H1 (cell line): ENCODE measurements around the gene PRMT1. TPM values are rescaled to one million over a fixed set of nuclear protein-coding genes. Genes with fewer than 3 reads are reported as not detected.

Experiments used
- CTCF ChIA-PET: fragments of 300-600 bp; sonication (Branson Sonifier 250); formaldehyde crosslinking; loops from one replicate; lab custom pipeline; 2021; ENCODE audit not compliant: partially characterized antibody; lab: Charles Lee
- POLR2A ChIA-PET: fragments of 300-600 bp; sonication (Branson Sonifier 250); formaldehyde crosslinking; loops from one replicate; lab custom pipeline; 2021; ENCODE audit warnings: inconsistent platforms; ENCODE audit not compliant: partially characterized antibody; lab: Charles Lee
- DNase-seq, 2 experiments: peaks; one replicate each; pipeline versions ENCODE4 v3.0.0 to v3.0.0-alpha.2; 2010 to 2022; ENCODE audit warnings: low spot score in 2 of 2, low read depth in 1 of 2, mixed read lengths in 1 of 2
- FAIRE-seq: peaks from 2 replicates; lab custom pipeline; 2011; peaks lifted over from hg19 to GRCh38; lab: Jason Lieb, UNC
- H2AFZ ChIP-seq: 2 replicates; pipeline ENCODE4 v1.8.1; 2012; ENCODE audit warnings: low read length, inconsistent platforms
- H2AK5ac ChIP-seq: 2 replicates; pipeline ENCODE4 v1.6.1; 2013; ENCODE audit warnings: low read depth, low read length
- H2BK120ac ChIP-seq: replicated peaks from 2 replicates; pipeline ENCODE3; 2013; ENCODE audit warnings: low read depth, low read length, inconsistent platforms
- H2BK12ac ChIP-seq: 2 replicates; pipeline ENCODE4 v1.6.1; 2013; ENCODE audit warnings: low read depth, low read length
- H2BK15ac ChIP-seq: 2 replicates; pipeline ENCODE4 v1.6.1; 2013; ENCODE audit warnings: low read length
- H2BK20ac ChIP-seq: 2 replicates; pipeline ENCODE4 v1.6.1; 2013; ENCODE audit warnings: low read length
- H2BK5ac ChIP-seq: 2 replicates; pipeline ENCODE4 v1.6.1; 2013; ENCODE audit warnings: low read depth, low read length
- H3K14ac ChIP-seq: 2 replicates; pipeline ENCODE4 v1.6.1; 2013; ENCODE audit warnings: inconsistent platforms; ENCODE audit not compliant: insufficient read length
- H3K18ac ChIP-seq: 2 replicates; pipeline ENCODE4 v1.6.1; 2013; ENCODE audit warnings: low read length; ENCODE audit errors: extremely low read depth
- H3K23ac ChIP-seq: 2 replicates; pipeline ENCODE4 v1.6.1; 2013; ENCODE audit warnings: inconsistent platforms; ENCODE audit not compliant: insufficient read length
- H3K23me2 ChIP-seq: 2 replicates; pipeline ENCODE4 v1.6.1; 2013; ENCODE audit warnings: low read depth, low read length
- H3K27ac ChIP-seq: 2 replicates; pipeline ENCODE4 v1.6.1; 2011; ENCODE audit warnings: low read depth, low read length, inconsistent platforms
- H3K27me3 ChIP-seq, 4 experiments: replicated peaks in 1 of 4; 1 replicate in 1 of 4; 2 replicates in 3 of 4; pipeline versions ENCODE4 v1.6.1 to v1.8.1; 2011 to 2013; ENCODE audit warnings: low read length in 3 of 4, mild to moderate bottlenecking in 3 of 4, inconsistent platforms in 2 of 4, mixed read lengths in 2 of 4, moderate library complexity in 1 of 4; ENCODE audit not compliant: control insufficient read depth in 3 of 4, insufficient read depth in 3 of 4; ENCODE audit errors: extremely low read depth in 1 of 4
- H3K36me3 ChIP-seq, 4 experiments: 2 replicates each; pipeline versions ENCODE4 v1.6.1 to v1.8.1; 2011 to 2013; ENCODE audit warnings: mild to moderate bottlenecking in 4 of 4, low read length in 3 of 4, moderate library complexity in 2 of 4, control low read depth in 1 of 4, inconsistent platforms in 1 of 4; ENCODE audit not compliant: insufficient read depth in 4 of 4, control insufficient read depth in 2 of 4
- H3K4ac ChIP-seq: replicated peaks from 2 replicates; pipeline ENCODE3; 2013; ENCODE audit warnings: low read length, low read depth, mixed read lengths, inconsistent platforms; ENCODE audit not compliant: insufficient read length
- H3K4me1 ChIP-seq, 4 experiments: replicated peaks in 1 of 4; 1 replicate in 1 of 4; 2 replicates in 3 of 4; pipeline versions ENCODE4 v1.6.1 to v1.8.1; 2011 to 2013; ENCODE audit warnings: low read length in 3 of 4, inconsistent platforms in 2 of 4, mixed read lengths in 1 of 4; ENCODE audit not compliant: insufficient read depth in 4 of 4, control insufficient read depth in 3 of 4
- H3K4me2 ChIP-seq, 2 experiments: 2 replicates each; pipeline versions ENCODE4 v1.6.1 to v1.8.1; 2011 to 2013; ENCODE audit warnings: low read depth in 2 of 2, low read length in 2 of 2, control low read depth in 1 of 2, inconsistent platforms in 1 of 2, mild to moderate bottlenecking in 1 of 2; ENCODE audit not compliant: insufficient read depth in 1 of 2
- H3K4me3 ChIP-seq, 4 experiments: fragments of 200-600, 300-600 bp in 1 of 4; sonication (generic), shearing (Covaris generic), sonication (Bioruptor Twin) in 1 of 4; 2 replicates each; pipeline versions ENCODE4 v1.5.1 to v1.8.1; 2011 to 2016; ENCODE audit warnings: low read length in 4 of 4, low read depth in 3 of 4, control low read depth in 2 of 4, inconsistent platforms in 2 of 4, mild to moderate bottlenecking in 2 of 4, mixed read lengths in 1 of 4, moderate library complexity in 1 of 4; ENCODE audit not compliant: insufficient read depth in 2 of 4; ENCODE audit errors: extremely low read depth in 1 of 4
- H3K56ac ChIP-seq: replicated peaks from 2 replicates; pipeline ENCODE3; 2013; ENCODE audit warnings: low read depth, mild to moderate bottlenecking, mixed read lengths, low read length, inconsistent platforms; ENCODE audit not compliant: insufficient read length
- H3K79me1 ChIP-seq: 2 replicates; pipeline ENCODE4 v1.6.1; 2013; ENCODE audit warnings: low read depth, low read length, control low read depth
- H3K79me2 ChIP-seq, 2 experiments: 2 replicates each; pipeline versions ENCODE4 v1.6.1 to v1.8.1; 2012 to 2013; ENCODE audit warnings: low read length in 2 of 2, mild to moderate bottlenecking in 2 of 2, inconsistent platforms in 1 of 2; ENCODE audit not compliant: insufficient read depth in 2 of 2, control insufficient read depth in 1 of 2
- H3K9ac ChIP-seq, 4 experiments: replicated peaks in 1 of 4; 1 replicate in 1 of 4; 2 replicates in 3 of 4; pipeline versions ENCODE4 v1.6.1 to v1.8.1; 2011 to 2013; ENCODE audit warnings: low read depth in 3 of 4, low read length in 3 of 4, control low read depth in 2 of 4, mild to moderate bottlenecking in 2 of 4, moderate library complexity in 2 of 4, inconsistent platforms in 1 of 4; ENCODE audit errors: extremely low read depth in 1 of 4
- H3K9me3 ChIP-seq, 2 experiments: 2 replicates each; pipeline versions ENCODE4 v1.6.1 to v1.8.1; 2012 to 2013; ENCODE audit warnings: mild to moderate bottlenecking in 2 of 2, moderate library complexity in 2 of 2, control low read depth in 1 of 2, inconsistent platforms in 1 of 2, low read depth in 1 of 2, low read length in 1 of 2, mixed read lengths in 1 of 2; ENCODE audit not compliant: insufficient read depth in 2 of 2
- H4K20me1 ChIP-seq, 2 experiments: replicated peaks in 1 of 2; 2 replicates each; pipeline versions ENCODE3 to v1.8.1; 2011 to 2013; ENCODE audit warnings: inconsistent platforms in 2 of 2, low read length in 2 of 2, mild to moderate bottlenecking in 1 of 2; ENCODE audit not compliant: insufficient read depth in 2 of 2, control insufficient read depth in 1 of 2
- H4K5ac ChIP-seq: 2 replicates; pipeline ENCODE4 v1.6.1; 2013; ENCODE audit warnings: low read length, low read depth, mixed read lengths, inconsistent platforms; ENCODE audit not compliant: insufficient read length
- H4K8ac ChIP-seq: 2 replicates; pipeline ENCODE4 v1.8.0; 2013; ENCODE audit warnings: mild to moderate bottlenecking, moderate library complexity, low read length, inconsistent platforms; ENCODE audit not compliant: insufficient read depth; ENCODE audit errors: extremely low read depth
- H4K91ac ChIP-seq: replicated peaks from 2 replicates; pipeline ENCODE3; 2013; ENCODE audit warnings: low read length, mixed read lengths, inconsistent platforms; ENCODE audit not compliant: insufficient read length
- CBX8 ChIP-seq: fragments of 300-800, 300-1000 bp; sonication (generic); IDR thresholded peaks from 2 replicates; pipeline ENCODE4 v1.7.1; 2016; ENCODE audit warnings: low read depth, low read length, borderline replicate concordance
- CREB1 ChIP-seq: IDR thresholded peaks from 2 replicates; pipeline ENCODE4 v1.6.1; 2012; ENCODE audit warnings: inconsistent platforms
- FOSL1 ChIP-seq: IDR thresholded peaks from 2 replicates; pipeline ENCODE4 v1.6.1; 2011; ENCODE audit warnings: mild to moderate bottlenecking, low read depth, low read length, moderate library complexity; ENCODE audit not compliant: insufficient read depth
- PHF8 ChIP-seq: fragments of 200-600 bp; sonication (generic); conservative IDR thresholded peaks from 2 replicates; pipeline ENCODE4 v1.7.1; 2012; ENCODE audit warnings: low read depth, mild to moderate bottlenecking, inconsistent platforms, low read length, moderate library complexity
- SAP30 ChIP-seq: fragments of 300-600 bp; sonication (generic); IDR thresholded peaks from 2 replicates; pipeline ENCODE4 v1.7.1; 2012; ENCODE audit warnings: low read length, moderate library complexity, mild to moderate bottlenecking, inconsistent platforms; ENCODE audit not compliant: insufficient read depth, insufficient replicate concordance
- SIRT6 ChIP-seq: IDR thresholded peaks from one replicate; pipeline ENCODE4 v1.7.1; 2012; ENCODE audit warnings: low read length, inconsistent platforms
- SP1 ChIP-seq: IDR thresholded peaks from 2 replicates; pipeline ENCODE4 v1.6.1; 2011; ENCODE audit warnings: low read depth, low read length
- WGBS, 2 experiments: shearing (Covaris generic) in 1 of 2; methylation state at CpG; one replicate each; pipeline versions ENCODE4 v1.1.6 to v1.1.7; 2013 to 2015; ENCODE audit warnings: low lambda C conversion rate in 2 of 2, mixed read lengths in 2 of 2, inconsistent platforms in 1 of 2, low coverage in 1 of 2, missing lambda C conversion rate in 1 of 2; ENCODE audit not compliant: insufficient replicate concordance in 2 of 2, insufficient coverage in 1 of 2, insufficient read length in 1 of 2; ENCODE audit errors: extremely low coverage in 1 of 2, missing lambda C conversion rate in 1 of 2; 5-methylcytosine and 5-hydroxymethylcytosine counted together
- polyA plus RNA-seq, 7 experiments: library from polyadenylated mRNA; depleted of rRNA in 3 of 7; stranded (reverse) in 5 of 7; unstranded in 2 of 7; fragments of >200 nt in 5 of 7; fragments of 200-250 nt in 2 of 7; gene quantifications; 1 replicate in 5 of 7; 2 replicates in 1 of 7; 4 replicates in 1 of 7; pipeline versions ENCODE4 v1.2.1 to v1.2.3, GENCODE V29; 2011 to 2013; ENCODE audit warnings: missing spikeins in 2 of 7, mixed read lengths in 2 of 7
- total RNA-seq: library from RNA; stranded (reverse); fragmentation: NEBNext Ultra II Directional; extraction: Animal tissue kit (Norgen Biotek cat#: 25700); gene quantifications from 2 replicates; pipeline ENCODE4 v1.2.1, GENCODE V29; 2021

PRMT1 gene
- total and polyA plus RNA-seq, 2 of the 8 experiments (the other 6 are each of a cell fraction or from before 2014, with no cell fraction given): 561 to 1,215 TPM

- Histone ChIP-seq H4K8ac (no peak overlapping the region), H3K4me1 (no peaks in the 10 kb centered on the region), H3K27me3 (no peaks in the 10 kb centered on the region), H4K20me1 (peaks cover 0 to 1% of the 10 kb centered on the region in 2 experiments), H2BK120ac (no peak overlapping the region), H4K5ac (no peak overlapping the region), H3K56ac (no peak overlapping the region), H3K36me3 (peaks cover 6 to 18% (median 13%) of the 10 kb centered on the region in 4 experiments), H3K27ac (no peak overlapping the region), H3K79me2 (no peaks in the 10 kb centered on the region), H3K79me1 (no peaks in the 10 kb centered on the region), H3K4ac (no peak overlapping the region), H2BK12ac (no peak overlapping the region), H4K91ac (no peak overlapping the region), H2BK15ac (no peak overlapping the region), H3K14ac (no peak overlapping the region), H3K23me2 (no peaks in the 10 kb centered on the region), H2AFZ (no peak overlapping the region), H3K4me3 (no peak overlapping the region), H3K23ac (no peak overlapping the region), H3K9me3 (no peaks in the 10 kb centered on the region), H2BK20ac (no peak overlapping the region), H3K9ac (no peak overlapping the region), H3K4me2 (no peak overlapping the region), H2AK5ac (no peak overlapping the region), H3K18ac (no peak overlapping the region), H2BK5ac (no peak overlapping the region)
- ChIA-PET POLR2A (interaction anchor here (0.9 to 3.9 kb wide), 8 partner anchors 8 to 106 kb away, joined by 3 to 14 read pairs (median 4); partner anchors contain the start of genes ADM5 and CPT1C), CTCF (interaction anchor here (1.2 to 1.9 kb wide), 2 partner anchors 9 to 11 kb away, joined by 3 to 4 read pairs; no protein-coding TSS in a partner anchor)
- 88% methylated on average over 5 of the region's 5 CpGs; no CpG with 5 or more reads in 1 of the 2 experiments for WGBS, 2 experiments
- FAIRE-seq: no peak
- TF ChIP-seq PHF8: no peak
- TF ChIP-seq SP1: no peak
- no peak for TF ChIP-seq SAP30
- no peak for TF ChIP-seq CREB1
- no peak for TF ChIP-seq FOSL1
- no peak for TF ChIP-seq SIRT6
- no peak for TF ChIP-seq CBX8
- no peak for DNase-seq
Observed at GRCh38 chr19:49699364-49699763, 22.3 kb downstream of the PRMT1 start.
